HG03457 (cell line): ENCODE data around the gene EXOSC5.
"Not testable (repeated sequence)": the region's sequence is repeated elsewhere in the genome, so short reads cannot be mapped to it uniquely, and the experiment has no call there.

Experiments used
- ATAC-seq: cut with Tn5 transposase; IDR thresholded peaks from one replicate; pipeline ENCODE4 v1.9.1; 2021; ENCODE audit warnings: moderate number of reproducible peaks; ENCODE audit not compliant: unreplicated experiment

EXOSC5 gene

GRCh38 chr19:41397086-41398049, at the start of gene EXOSC5, which contains the start of gene BCKDHA:
Gene EXOSC5, minus strand, starts transcription at chr19:41397359. Its CDS starts 31 bp downstream, at chr19:41397328.
Gene BCKDHA, plus strand, starts transcription at chr19:41397818. Its CDS starts 10 bp downstream, at chr19:41397828.
- peak; percentile 64 for ATAC-seq

- no peak for ATAC-seq
Measured at GRCh38 chr19:41445575-41445974, 48.4 kb upstream of the EXOSC5 start.

DNA sequence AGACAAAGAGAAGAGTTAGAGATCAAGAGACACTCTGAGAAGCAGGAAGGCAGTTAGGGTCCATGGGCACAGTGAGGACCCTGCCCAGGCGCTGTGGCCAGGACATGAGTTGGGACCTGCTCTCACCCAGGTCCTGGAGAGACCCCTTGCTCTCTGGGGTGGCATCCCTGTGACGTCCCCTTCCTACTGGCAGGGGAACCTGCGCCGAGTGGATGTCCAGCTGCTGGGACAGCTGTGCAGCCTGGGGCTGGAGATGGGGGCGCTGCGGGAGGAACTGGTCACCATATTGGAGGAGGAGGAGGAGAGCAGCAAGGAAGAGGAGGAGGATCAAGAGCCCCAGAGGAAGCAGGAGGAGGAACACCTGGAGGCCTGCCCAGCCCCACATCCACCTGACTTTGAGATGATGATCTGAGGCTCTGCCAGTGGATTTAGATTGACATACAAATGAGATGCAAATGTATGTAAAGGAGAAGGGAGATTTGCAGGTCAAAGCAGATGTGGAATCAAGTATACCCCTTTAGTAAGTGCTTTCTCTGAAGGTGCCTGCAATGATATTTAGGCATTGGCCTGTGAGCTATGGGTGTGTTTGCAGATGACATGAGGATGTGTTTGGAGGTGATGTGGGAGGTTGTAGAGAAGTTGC, 46.8 kb upstream of the EXOSC5 start:
- ATAC-seq, result no peak

- ATAC-seq, result no peak
Measured at GRCh38 chr19:41442473-41443355, 45.6 kb upstream of the EXOSC5 start, which contains the start of gene ERICH4. Gene ERICH4, plus strand, starts transcription at chr19:41443156. Its CDS starts 14 bp downstream, at chr19:41443170.

DNA sequence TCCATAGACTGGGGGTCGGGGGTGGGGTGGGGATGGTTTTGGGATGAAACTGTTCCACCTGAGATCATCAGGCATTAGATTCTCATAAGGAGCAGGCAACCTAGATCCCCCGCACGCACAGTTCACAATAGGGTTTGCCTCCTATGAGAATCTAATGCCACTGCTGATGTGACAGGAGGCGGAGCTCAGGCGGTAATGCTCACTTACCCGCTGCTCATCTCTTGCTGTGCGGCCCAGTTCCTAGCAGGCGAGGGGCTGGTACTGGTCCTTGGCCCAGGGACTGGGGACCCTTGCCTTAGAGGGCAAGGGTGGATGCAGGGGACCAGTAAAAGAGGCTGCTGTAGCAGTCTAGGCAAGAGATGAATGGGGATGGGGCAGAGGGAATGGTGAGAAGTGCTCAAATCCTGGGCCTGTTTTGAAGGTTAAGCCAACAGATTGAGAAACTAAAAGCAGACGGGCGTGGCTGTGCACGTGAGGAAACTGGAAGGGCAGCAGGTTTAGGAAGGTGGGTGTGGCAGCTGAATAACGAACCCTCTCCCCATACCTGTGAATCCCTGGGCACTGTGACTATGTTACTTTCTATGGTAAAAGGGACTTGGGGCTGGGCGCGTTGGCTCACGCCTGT, 44.3 kb upstream of the EXOSC5 start:
- ATAC-seq, result no peak

GRCh38 chr19:41439441-41440222, 42.5 kb upstream of the EXOSC5 start, which contains the start of gene DMAC2:
Gene DMAC2, minus strand, starts transcription at chr19:41439912. Its CDS starts 13 bp downstream, at chr19:41439899.
- peak; percentile 70 for ATAC-seq

DNA sequence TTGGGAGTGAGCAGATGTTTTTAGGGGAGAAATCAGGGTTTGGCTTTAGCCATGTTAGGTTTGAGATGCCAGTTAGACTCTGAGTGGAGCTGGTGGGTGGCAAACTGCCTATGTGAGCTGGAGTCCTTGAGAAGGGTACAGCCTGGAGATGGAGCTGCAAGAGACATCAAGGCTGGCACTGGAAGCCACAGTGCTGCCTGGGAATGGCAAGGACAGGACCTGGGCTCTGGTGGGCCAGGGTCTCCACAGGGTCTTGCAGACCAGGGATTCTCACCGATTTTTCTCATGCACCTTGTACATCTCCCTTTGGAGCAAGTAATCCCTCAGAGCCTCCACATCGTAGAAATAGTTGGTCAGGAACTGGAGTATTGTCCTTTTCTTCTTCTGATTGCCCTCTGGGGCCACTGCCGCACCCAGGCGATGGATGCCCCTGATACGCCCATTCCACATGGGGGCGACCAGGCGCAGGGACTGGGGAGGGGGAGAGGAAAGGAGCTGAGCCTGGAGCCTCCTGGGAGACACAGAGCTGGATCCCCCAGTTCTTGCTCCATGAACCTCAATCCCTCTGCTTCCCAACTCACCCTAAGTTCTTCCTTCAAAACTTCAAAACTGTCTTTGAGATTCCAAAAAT, 40.9 kb upstream of the EXOSC5 start:
- ATAC-seq, result no peak

DNA sequence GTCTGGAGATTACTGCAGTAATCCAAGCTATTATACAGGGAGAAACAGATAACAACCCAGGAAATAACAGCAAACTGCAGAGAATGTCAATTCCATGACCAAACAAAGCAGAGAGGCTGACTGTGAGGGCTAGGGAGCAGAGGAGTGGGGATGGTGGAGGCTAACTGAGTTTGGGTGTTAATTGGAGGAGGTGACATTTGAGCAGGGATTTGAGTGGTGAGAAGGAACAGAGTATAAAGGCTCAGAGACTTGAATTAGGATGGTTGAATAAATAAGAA, 39.5 kb upstream of the EXOSC5 start:
- ATAC-seq, result no peak

- ATAC-seq, result no peak
Measured at GRCh38 chr19:41435936-41436673, 38.9 kb upstream of the EXOSC5 start.

DNA sequence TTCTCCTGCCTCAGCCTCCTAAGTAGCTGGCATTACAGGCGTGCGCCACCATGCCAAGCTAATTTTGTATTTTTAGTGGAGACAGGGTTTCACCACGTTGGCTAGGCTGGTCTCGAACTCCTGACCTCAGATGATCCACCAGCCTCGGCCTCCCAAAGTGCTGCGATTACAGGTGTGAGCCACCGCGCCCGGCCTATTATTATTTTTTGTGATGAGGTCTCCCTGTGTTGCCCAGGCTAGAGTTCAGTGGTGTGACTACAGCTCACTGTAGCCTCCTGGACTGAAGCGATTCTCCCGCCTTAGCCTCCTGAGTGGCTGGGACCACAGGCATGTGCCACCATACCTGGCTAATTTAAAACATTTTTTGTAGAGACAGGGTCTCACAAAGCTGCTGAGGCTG, 38.2 kb upstream of the EXOSC5 start:
- ATAC-seq, result not testable (repeated sequence)

DNA sequence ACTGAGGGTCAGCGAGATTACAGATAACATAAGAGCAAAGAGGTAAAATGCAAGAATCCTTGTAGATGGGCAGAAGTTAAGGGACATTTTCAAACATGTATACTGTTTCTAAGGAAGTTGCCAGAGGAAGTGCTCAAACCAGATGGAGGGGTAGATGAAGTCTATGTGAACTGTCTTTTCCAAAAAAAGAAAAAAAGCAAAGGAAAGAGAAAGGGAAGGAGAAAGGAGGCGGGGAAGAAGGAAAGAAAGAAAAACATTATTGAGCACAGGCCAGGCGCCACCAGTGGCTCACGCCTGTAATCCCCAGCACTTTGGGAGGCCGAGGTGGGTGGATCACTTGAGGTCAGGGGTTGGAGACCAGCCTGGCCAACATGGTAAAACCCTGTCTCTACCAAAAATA, 37.3 kb upstream of the EXOSC5 start:
- ATAC-seq, result no peak

DNA sequence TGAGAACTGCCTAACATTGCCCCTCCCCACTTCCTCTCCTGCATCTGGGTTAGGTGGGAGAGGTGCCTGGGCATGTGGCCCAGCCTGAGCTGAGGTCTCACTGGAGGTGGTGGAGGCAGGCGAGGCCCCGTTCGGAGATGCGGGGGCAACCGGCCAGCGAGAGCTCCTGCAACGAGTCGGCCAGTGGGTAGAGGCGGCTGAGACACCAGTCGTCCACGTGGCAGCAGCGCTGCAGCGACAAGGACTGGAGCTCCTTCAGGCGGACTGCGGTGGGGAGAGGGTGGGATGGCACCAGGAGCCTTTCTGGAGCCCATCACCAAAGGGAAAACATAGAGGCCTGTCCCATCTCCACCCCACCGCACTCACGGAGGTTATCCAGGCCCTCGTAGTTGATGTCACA, 36.0 kb upstream of the EXOSC5 start:
- no peak for ATAC-seq

DNA sequence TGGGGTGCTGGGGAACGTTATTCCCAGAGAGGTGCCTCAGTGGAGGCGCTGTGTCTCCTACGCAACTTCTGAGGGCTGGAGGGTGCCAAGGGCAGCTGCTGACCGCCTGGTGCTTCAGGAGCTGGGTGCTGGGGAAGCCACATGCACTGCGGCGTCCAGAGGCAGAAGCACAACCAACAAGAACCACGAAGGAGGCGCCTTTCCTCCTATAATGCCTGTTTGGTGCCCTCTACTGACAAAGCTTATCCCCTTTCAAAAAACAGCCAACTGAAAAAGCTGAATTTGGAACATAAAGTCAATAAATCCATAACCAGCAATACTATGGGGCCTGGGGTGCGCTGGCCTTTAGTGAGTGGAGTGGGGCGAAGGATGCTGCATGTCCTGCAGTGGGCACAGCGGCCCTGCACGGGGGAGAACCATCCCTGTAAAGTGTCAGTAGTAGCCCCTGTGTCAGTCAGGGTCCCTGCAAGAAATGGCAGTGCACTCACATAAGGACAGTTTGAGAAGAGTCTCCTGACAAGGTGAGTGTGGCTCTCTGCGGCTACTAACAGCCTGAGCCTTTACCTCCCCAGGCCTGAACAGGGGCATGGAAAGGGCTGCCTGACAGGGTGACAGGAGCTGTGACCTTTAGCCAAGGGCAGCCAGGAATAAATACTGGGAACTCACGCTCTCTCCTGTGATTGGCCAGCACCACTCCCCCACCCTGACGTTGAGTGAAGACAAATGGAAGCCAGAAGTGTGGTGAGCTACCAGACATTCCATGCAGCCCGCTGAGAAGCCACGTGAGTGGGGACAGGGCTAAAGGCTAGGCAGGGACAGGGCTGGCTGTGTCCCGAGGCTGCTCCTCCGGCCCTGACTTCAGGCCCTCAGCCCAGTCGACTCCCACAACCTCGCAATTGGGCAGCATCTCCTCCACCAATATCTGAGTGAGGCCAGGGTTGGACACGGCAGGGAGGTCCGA, 34.5 kb upstream of the EXOSC5 start:
- ATAC-seq, result no peak

GRCh38 chr19:41430922-41431321, 33.8 kb upstream of the EXOSC5 start:
- no peak for ATAC-seq

DNA sequence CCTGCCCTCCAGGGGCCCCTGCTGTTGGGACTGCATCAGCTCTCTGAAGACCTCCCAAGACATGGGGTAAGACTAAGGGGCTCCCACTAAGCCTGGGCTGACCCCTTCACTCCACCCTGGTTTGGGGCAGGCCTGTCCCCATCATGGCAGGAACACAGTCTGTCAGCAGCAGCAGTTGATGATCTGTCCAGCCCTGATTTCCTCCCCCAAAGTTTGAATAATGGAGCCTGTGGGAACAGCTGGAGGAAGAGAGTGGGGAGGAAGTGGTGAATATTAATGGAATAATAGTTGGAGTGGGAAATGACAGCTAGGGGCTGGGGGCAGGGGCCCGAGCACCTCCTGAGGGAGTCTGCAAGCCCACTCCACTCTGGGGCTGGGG, 31.3 kb upstream of the EXOSC5 start:
- ATAC-seq, result no peak

- ATAC-seq, result no peak
Measured at GRCh38 chr19:41427647-41428480, 30.7 kb upstream of the EXOSC5 start.
